Right renal pelvis (tissue), 4 donors: ENCODE results near the gene NAV2. TPM values are rescaled to one million over a fixed set of nuclear protein-coding genes. Genes with fewer than 3 reads are reported as not detected.

ENCODE experiments used
- DNase-seq, 4 donors: peaks; one replicate each; pipeline ENCODE4 v3.0.0-alpha.2; 2013; ENCODE audit warnings: low read depth in 4 of 4, low spot score in 3 of 4, missing footprints in 1 of 4
- polyA plus RNA-seq, 4 donors: library from polyadenylated mRNA; unstranded; fragments of 120-200 nt; gene quantifications; one replicate each; pipeline ENCODE4 v1.2.1, GENCODE V29; 2013; ENCODE audit not compliant: insufficient read length in 4 of 4

NAV2 gene
- polyA plus RNA-seq, 4 donors = 33.2 to 55.2 (median 34.0) TPM

DNA sequence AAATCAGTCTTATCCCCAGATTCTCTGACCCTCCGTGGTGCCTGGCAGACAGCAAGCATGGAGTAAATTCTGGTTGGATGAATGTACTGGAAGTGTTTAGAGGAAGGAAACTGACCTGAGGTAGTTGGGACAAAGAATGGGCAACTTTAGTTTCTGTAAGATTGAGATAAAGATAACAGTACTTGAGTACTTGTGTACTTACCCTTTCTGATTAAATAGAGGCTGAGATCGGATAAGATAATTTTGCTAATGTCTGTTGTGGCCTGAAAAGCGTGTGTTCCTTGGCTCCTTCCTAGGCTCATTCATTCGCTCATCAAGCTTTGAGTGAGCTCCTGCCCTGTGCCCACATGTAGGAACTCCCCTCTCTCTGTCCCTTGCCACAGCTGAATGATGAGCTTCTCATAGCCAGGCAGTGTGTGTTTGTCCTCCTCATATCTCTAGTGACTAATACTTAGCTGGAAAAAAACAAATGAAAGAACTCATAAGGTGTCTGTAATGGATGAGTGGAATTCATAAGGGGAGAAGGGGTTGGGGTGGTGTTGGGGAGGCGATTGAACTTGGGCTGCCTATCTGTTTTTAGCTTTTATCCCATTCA is 329.5 kb downstream of the NAV2 start:
- DNase-seq = no peak

DNA sequence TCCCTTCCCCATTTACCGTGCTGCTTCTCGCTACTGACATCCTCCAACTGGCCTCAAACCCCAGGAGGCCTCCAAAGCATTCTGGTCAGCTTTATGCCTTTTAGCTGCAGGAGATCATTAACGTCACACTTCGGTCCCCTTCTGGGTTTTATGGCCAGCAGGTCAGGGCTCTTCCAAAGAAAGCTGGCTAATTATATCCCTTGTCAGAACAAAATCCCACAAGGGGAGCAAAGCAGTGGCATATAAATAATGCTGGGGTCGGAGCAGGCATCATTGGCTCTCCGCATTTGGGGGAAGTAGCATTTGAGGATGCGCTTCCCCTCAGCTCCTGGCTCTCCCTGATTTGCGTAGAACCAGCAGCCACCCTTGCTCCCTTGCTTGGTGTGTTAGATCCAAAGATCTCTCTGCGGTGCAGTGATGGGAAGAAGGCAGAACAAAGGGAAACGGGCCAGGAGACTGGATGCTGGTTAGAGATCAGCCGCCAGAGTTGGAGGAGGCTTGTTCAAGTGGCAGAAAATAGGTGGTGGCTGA is 330.2 kb downstream of the NAV2 start:
- no peak for DNase-seq

DNA sequence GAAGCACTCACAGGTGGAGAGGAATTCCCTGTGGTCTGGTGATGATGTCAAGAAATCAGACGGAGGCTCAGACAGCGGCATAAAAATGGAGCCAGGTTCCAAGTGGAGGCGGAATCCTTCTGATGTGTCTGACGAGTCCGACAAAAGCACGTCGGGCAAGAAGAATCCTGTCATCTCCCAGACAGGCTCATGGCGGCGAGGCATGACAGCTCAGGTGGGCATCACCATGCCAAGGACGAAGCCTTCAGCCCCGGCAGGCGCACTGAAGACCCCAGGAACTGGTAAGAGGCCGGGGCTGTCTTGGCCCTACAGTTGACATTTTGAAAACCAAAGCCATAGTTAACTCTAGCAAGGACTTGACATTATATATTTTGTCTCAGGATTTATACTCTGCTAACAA is 331.4 kb downstream of the NAV2 start:
- DNase-seq = no peak

DNA sequence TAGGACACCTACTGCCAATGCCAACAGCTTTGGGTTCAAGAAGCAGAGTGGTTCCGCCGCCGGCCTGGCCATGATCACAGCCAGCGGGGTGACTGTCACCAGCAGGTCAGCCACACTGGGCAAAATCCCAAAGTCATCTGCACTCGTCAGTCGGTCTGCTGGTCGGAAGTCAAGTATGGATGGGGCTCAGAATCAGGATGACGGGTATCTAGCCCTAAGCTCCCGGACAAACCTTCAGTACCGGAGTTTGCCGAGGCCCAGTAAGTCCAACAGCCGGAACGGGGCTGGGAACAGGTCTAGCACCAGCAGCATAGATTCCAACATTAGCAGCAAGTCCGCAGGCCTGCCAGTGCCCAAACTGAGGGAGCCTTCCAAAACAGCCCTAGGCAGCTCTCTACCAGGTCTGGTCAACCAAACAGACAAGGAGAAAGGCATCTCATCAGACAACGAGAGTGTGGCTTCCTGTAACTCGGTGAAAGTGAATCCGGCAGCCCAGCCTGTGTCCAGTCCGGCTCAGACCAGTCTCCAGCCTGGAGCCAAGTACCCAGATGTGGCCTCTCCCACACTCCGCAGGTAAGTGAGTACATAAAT is 332.6 kb downstream of the NAV2 start:
- DNase-seq = no peak

DNA sequence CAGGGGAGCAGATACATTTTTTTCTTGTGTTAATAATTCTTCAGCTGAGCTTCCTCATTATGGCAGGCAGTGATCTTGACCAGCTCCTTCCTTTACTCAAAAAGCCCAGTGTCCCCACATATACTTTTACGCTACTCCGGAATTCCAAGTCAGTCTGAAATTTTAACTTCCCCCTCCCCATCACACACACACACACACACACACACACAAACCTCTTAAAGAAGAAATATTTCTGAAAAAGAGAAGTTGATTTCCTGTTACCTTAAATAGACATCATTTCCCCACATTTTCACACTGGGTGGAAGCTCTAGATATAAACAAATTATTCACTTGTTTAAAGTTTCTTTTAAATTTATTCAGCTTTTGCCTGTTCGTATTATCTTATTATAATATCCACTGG is 333.8 kb downstream of the NAV2 start:
- no peak for DNase-seq

DNA sequence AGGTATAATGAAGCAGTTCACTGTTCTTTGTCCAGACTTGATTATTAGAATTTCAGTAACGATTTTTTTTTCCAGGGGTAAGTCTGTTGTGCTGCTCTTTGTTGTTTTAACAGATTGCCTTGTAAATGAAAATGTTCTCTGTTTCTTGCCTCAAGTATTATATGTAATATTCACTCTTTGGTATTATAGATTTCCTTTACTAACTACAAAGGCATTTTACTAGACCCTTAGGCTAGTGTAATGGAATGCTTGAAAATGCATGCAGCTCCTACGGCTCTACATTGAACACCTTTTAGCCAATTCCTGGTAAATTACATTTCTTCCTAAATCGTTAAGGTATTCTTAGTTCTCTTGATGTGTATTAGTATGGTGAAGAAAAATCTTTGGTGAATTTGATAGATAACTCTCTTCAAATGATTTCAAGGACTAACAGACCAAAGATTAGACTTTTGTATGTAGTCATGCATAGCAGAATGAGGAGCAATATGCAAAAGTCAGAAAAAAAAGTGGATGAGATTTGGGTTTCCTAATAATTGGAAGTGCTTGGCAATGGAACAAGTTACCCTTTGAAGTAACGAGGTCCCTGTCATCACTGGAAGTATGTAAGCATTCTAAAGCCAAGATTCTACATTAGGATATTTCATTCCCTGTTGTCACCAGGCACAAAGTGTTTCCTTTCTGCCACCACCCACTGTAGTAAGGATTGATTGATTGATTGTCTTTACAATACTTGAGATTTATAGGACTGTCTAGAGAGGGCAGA is 334.6 kb downstream of the NAV2 start:
- DNase-seq = no peak

DNA sequence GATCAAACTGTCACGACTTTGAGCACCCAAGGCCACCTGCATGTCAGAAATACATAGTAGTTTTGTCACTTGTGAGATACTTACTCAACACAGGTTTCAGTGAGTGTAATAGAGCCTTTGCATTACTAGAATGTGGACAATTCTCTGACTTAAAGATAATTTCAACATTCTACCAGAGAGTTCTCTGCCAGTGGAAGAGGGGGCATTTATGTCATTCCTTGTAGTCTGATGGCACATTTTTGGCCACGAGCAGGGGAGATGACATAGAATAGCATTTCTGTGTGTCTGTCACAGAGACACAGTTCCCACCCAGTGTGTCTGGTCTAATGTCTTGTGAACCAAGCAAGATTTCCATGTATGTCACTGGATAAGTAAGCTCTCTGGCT is 335.1 kb downstream of the NAV2 start:
- DNase-seq = no peak

DNA sequence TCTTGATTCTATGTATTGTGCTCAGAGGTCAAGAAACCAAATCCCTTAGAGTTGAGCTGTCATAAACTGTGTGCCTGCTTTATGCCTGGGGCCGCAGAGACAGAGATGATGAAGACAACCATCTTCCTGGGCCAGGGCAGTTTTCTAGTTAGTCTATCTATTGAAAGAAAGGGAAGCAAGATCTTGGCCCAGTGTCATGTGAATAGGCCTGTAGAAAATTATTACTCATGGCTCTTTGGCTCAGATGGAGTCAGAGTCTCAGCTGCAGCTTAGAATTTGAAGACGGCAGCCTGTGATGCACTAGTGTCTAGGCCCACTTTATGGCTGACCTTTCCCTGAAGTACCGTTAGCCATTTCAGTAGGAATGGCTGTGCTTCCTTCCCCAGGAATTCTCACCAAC is 335.6 kb downstream of the NAV2 start:
- no peak for DNase-seq

DNA sequence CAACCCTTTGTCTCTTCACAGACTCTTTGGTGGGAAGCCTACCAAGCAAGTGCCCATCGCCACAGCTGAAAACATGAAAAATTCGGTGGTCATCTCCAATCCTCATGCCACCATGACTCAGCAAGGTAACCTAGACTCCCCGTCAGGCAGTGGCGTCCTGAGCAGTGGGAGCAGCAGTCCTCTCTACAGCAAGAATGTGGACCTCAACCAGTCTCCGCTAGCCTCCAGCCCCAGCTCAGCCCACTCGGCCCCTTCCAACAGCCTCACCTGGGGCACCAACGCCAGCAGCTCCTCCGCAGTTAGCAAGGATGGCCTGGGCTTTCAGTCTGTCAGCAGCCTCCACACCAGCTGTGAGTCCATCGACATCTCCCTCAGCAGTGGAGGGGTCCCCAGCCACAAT is 336.1 kb downstream of the NAV2 start:
- DNase-seq = no peak

DNA sequence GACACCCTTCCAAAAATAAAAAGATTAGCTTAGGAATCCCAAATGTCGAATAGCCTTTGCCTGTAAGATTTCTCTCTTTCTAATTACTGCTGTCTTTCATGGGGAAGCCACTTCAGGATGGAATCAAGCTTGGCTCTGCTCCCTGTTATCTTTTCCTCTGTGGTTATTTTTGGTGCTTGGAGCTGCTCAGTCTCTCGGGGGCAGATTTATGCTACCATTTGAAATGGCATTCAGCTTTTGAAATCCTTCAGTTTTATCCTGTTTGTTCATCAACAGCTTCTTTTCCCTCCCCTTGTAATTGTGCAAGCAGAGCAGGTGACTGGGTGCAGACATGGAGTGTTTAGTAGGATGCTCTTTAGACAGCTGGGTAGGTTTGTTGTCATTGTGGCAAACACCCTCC is 336.6 kb downstream of the NAV2 start:
- no peak for DNase-seq

DNA sequence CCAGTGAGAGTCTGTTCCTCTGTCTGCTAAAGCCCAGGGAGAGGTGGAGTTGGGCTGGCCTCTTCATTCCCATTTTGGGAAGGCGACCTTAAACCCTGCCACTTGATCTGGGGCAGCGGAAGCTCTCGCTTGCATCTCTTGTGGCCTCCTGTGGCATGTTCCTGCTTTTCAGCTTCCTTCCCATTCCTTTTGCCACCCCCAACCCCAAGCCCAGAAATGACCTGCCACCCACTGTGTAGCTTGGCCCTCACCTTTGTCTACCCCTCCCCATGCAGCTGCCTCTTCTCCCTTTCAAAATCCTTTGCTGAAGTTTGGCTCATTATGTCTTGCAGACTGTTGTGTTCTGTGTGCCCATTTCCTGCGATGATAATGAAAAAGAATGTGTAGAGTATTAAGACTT is 337.4 kb downstream of the NAV2 start:
- DNase-seq = no peak

DNA sequence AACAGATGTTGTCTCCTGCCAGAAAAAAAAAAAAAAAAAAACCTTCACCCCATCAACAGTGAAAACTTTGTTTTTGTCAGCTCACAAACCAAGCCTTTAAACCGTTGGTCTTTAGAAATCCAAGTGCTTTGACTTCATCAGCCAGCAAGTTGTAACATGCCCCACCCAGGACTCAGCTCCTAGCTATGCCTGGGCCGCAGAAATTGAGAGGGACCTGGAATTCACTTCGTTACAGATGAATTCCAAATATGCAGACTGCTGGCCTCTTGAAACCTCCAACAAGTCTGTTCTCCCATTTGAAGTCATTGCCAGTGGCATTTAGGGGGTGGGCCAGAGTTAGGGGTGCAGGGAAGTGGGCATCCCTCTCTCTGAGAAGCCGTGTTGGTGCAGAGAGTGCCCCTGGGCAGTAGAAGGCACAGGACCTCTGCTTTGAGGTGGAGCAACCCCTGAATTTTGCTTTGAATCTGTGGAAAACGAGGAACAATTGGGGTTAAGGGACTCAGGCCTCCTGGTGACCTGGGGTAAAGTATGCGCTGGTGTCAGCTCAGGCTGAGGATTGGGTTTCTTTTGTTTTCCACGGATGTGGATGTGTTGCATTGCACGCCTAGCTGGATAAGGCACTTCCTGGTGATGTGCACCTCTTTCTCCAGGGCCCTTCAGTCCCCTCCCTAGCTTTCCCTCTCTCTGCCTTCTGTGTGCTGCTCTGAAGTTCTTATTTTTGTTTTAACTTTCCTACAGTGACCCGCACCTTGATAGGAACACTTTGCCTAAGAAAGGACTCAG is 338.1 kb downstream of the NAV2 start:
- DNase-seq = no peak

DNA sequence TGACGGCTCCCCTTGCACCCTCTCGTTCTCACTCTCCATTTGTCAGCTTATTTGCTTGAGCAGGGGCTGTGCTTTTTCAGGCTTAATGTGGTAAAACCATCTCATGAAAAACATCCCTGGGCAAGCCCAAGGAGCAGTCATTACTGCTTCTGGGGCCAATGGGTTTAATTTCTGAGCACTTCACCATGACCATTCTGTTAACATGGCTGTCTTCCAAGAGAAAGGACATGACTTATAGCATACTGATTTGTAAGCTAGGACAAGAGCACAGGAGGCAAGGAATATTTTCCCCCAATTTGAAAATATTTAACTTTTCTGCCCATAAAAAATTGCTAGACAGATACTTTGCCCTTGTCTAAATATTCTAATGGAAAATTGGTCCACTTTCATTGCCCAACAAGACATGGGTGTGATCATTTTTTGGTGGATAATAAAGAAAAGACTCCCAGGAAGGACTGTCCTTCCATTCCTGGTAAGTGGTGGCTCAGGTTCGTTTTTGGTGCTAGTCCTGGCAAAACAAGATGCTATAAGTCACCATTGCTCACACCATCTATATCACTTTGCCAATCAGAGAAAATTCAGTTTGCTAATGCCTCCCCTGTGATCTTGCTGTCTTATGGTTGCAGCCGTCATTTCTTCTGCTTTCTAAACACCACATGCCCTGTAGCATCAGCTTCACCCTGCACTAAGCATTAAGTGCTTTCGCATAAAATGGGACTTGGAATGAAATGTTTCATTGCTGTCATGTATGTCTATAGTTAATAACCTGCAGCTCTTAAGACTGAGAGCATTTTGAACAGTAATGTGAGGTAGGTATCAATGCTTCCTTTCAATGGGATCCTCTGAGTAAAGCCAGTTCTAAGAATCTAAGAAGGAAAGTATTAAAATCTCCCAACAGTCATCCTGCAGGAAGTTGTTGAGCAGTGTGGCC is 339.1 kb downstream of the NAV2 start:
- DNase-seq = no peak

DNA sequence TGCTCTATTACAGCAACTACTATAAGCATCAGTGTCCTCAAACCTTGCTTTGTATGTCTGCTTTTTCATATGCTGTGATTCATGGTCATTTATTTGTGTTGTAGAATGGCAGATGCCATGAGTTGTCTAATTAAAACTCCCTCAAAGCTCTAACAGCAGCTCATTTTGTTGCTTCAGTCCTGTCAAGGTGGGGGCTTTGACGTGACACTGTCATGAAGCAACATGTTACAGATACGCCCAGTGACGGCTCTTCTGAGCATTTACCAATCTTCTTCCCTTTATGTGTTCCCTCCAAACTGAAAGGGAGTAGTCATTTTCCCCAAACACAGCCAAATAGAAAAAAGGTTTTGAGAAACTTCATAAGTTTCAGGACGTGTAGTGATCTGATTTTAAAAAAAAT is 340.9 kb downstream of the NAV2 start:
- no peak for DNase-seq

DNA sequence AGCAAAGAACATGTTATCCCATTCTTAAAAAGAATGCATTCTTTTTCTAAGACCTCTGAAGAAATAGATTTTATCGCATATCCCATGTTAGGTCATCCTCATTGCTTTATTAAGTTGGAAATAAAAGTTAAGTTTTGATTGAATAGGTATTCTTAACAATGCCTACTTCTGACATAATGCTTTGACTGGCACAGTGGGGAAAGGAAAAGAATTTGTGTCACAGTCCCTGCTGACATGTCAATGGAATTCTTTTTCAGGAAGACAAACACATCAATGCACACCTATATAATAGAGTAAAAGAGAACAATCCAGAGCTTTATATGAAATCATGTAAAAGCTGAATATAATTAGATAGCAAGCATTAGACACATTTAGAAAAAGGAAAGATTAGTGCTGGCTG is 341.9 kb downstream of the NAV2 start:
- no peak for DNase-seq

DNA sequence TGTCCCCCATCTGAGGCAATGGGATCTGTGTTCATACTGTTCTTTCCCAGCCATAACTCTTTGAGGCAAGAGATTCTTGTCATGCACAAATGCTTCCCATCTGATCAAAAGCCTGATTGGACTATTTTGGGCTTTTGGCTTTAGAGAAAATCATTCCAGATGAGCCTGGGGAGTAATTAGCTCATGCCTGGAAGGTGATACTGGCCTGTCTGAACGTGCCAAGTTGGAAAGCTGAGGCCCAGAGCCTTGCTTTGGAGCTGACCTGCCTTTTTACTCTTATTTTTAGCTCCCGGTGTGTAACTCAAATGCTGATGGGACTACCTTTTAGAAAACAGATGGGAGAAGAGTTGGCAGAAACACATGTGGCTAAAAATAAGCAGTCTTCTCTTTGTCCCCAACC is 342.7 kb downstream of the NAV2 start:
- DNase-seq = no peak

DNA sequence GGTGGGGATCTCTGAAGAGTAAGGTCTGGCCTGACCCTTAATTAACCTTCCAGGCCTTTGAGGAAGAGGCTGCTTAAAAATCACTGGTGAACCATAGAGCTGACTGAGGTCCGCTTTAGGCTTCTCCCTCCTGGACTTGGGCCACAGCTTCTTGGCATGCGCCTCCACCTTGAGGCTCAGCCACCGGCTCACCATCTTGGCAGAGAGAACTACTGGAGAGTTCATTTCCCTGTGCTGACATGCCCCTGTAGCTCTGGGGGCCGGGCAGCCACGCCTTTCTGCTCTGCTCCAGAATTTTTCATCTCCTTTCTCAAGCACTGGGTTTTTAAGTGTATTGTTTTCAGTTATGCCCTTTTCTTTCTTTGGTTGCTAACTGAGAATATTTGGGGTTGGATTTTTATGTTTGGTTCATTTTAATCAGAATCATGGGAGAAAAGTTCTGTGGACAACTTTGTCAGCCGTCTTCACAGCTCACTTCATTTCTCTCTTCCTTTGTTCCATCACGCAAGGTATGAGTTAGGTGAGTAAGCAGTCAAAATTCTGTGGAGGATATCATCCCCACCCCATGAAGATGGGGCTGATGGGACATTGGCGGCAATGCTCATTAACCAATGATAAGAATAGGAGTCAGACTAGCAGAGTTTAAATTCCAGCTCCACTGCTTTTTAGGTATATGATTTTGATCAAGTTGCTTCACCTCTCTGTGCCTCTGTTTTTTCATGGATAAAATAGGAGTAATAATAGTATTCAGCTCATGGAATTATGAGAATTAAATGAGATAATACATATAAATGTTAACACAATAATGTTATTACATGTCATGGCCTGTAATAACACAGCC is 343.7 kb downstream of the NAV2 start:
- no peak for DNase-seq

DNA sequence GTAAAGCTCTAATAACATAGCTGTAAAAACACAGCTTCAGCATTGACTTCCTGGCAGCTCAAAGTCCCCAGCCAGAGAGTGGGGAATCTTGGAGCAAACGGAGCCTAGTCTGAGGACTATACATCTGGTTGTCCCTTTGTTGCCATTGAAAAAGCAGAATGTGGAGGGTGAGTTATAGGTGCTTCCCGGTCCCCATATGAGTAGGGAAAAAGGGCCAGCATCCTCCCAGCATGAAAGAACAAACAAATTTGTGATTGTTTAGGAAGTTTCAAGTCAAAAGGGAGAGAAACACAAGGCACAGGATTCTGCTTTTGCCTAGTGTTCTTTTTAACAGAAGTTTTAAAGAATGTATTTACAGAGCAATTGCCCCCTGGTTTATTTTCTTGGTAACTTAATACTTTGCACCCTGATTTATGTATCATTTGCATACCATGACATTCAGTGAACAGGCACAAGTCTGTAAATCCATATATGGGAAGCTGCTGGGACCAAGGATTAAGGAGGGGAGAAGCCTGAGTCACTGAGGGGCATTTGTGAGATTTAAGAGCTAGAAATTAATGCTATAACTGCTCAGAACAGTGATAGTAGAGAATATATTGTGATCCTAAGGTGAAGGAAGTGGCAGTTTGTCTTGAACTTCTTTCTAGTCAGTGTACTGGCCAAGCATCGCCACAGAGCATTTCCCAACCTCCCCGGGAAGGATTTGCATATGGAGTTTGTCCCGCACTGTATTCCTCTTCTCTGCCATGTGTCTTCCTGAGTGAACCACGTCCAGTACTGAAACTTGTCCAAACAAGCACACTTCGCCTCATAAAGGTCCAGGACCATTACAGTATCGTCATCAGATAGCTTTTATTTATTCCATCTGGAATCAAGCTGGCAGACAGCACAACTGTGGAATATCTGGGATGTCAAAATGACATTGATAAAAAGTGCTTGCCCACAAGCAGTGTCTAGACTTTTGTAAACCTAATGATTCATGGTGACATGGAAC is 344.6 kb downstream of the NAV2 start:
- no peak for DNase-seq
